Aorta (tissue), 5 donors: ENCODE measurements around the gene C11orf98. TPM values are rescaled to one million over a fixed set of nuclear protein-coding genes. Genes with fewer than 3 reads are reported as not detected.
"Not testable (repeated sequence)": the region's sequence is repeated elsewhere in the genome, so short reads cannot be mapped to it uniquely, and the experiment has no call there.

Source experiments
- ATAC-seq: fragments of 200-7000 bp; cut with Tn5 transposase; one replicate; pipeline ENCODE4 v1.9.1; 2022; ENCODE audit warnings: moderate library complexity; ENCODE audit not compliant: low FRiP score
- DNase-seq, 2 donors: peaks; one replicate each; pipeline ENCODE4 v3.0.0-alpha.2; 2020
- H3K27ac ChIP-seq, 2 donors: one replicate each; pipeline ENCODE4 v1.5.1; 2013; ENCODE audit warnings: low read length in 2 of 2, mild to moderate bottlenecking in 2 of 2, moderate library complexity in 2 of 2, control low read depth in 1 of 2, inconsistent platforms in 1 of 2, low read depth in 1 of 2
- H3K27me3 ChIP-seq, 2 donors: one replicate each; pipeline ENCODE4 v1.6.1; 2013; ENCODE audit warnings: control low read depth in 1 of 2, low read length in 1 of 2, mild to moderate bottlenecking in 1 of 2, moderate library complexity in 1 of 2; ENCODE audit not compliant: insufficient read depth in 2 of 2, control insufficient read depth in 1 of 2
- H3K36me3 ChIP-seq, 2 donors: one replicate each; pipeline ENCODE4 v1.6.1; 2013; ENCODE audit warnings: control low read depth in 1 of 2, low read length in 1 of 2, mild to moderate bottlenecking in 1 of 2; ENCODE audit not compliant: insufficient read depth in 2 of 2, control insufficient read depth in 1 of 2
- H3K4me1 ChIP-seq, 2 donors: one replicate each; pipeline ENCODE4 v1.6.1; 2013; ENCODE audit warnings: low read length in 2 of 2, control low read depth in 1 of 2, mild to moderate bottlenecking in 1 of 2, moderate library complexity in 1 of 2; ENCODE audit not compliant: insufficient read depth in 2 of 2, control insufficient read depth in 1 of 2
- H3K4me3 ChIP-seq, 2 donors: one replicate each; pipeline ENCODE4 v1.5.1; 2013; ENCODE audit warnings: low read length in 2 of 2, control low read depth in 1 of 2, mild to moderate bottlenecking in 1 of 2
- H3K9me3 ChIP-seq: one replicate; pipeline ENCODE4 v1.6.1; 2013; ENCODE audit warnings: mild to moderate bottlenecking, low read length; ENCODE audit not compliant: control insufficient read depth
- WGBS, 2 donors: extraction: QIAGEN DNeasy Blood & Tissue Kit; methylation state at CpG; one replicate each; pipeline ENCODE4 v1.1.7; 2013; 5-methylcytosine and 5-hydroxymethylcytosine counted together
- intact Hi-C, 2 donors: fragments of 100-400 bp; cut with DNase I; formaldehyde crosslinking; loops; one replicate each; pipeline versions ENCODE4 v1.14.2 to v1.15.0; 2022
- polyA plus RNA-seq, 2 donors: library from polyadenylated mRNA; stranded (reverse); fragments of 200-250 nt; gene quantifications; one replicate each; pipeline ENCODE4 v1.2.3, GENCODE V29; 2013
- total RNA-seq, 2 donors: library from RNA; stranded (reverse); fragmentation: NEBNext Ultra II Directional; extraction: Animal tissue kit (Norgen Biotek cat#: 25700); gene quantifications; one replicate each; pipeline ENCODE4 v1.2.1, GENCODE V29; 2021
- donor health status: healthy with polysubstance abuse.
- donor health status: Bipolar disorder and iron deficiency.
- donor health status: DM: no; HTN: no; CAD: no.
- donor health status: DM: no; HTN: no; CAD: no.
- donor health status: DM: yes; HTN: yes; CAD: no.

Gene C11orf98
- total and polyA plus RNA-seq, 4 donors = 23.1 to 121 (median 53.5) TPM

GRCh38 chr11:62644220-62644619 is 20.8 kb downstream of the C11orf98 start:
- no peak for DNase-seq
- H3K4me1 ChIP-seq = no peaks in the 10 kb centered on the region
- intact Hi-C loops = no loop called here
- H3K36me3 ChIP-seq = peaks cover 2 to 3% of the 10 kb centered on the region in 2 donors
- no peak overlapping the region for H3K4me3 ChIP-seq
- no peaks in the 10 kb centered on the region for H3K9me3 ChIP-seq
- WGBS, 2 donors = 80 to 84% methylated on average over 8 of the region's 8 CpGs
- ATAC-seq = no peak
- H3K27ac ChIP-seq = no peak overlapping the region
- H3K27me3 ChIP-seq = no peaks in the 10 kb centered on the region

DNA sequence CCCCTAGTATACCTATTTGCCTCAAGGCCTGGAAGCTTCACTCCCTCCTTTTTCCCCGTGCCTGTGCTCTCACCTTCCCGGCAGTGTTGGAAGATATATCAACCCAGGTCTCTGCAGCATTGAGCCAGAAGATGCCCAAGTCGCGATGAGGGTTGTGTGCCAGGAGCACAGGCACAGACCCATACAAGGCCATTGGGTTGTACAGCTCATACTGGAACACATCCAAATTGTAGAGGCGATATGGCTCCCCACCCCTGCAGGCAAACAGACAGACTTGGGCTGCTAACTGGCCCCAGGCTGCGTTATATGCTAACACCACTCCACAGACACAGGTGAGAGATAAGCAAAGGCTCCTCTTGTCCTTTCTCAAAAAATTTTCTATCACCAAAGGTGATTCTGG is 32.5 kb downstream of the C11orf98 start:
- Histone ChIP-seq H3K36me3 (peaks cover 3 to 23% of the 10 kb centered on the region in 2 donors), H3K27ac (no peak overlapping the region), H3K4me1 (no peaks in the 10 kb centered on the region), H3K4me3 (no peak overlapping the region), H3K9me3 (no peaks in the 10 kb centered on the region), H3K27me3 (no peaks in the 10 kb centered on the region)
- ATAC-seq = no peak
- DNase-seq = no peak
- 80 to 85% methylated on average over 6 of the region's 6 CpGs for WGBS, 2 donors
- intact Hi-C loops = no loop called here

GRCh38 chr11:62627713-62628112 is 37.3 kb downstream of the C11orf98 start:
- 76 to 81% methylated on average over 3 of the region's 3 CpGs for WGBS, 2 donors
- DNase-seq = no peak
- no peak for ATAC-seq
- Histone ChIP-seq H3K27ac (no peak overlapping the region), H3K36me3 (peaks cover 3 to 30% of the 10 kb centered on the region in 2 donors), H3K27me3 (no peaks in the 10 kb centered on the region), H3K9me3 (no peaks in the 10 kb centered on the region), H3K4me1 (no peaks in the 10 kb centered on the region), H3K4me3 (no peak overlapping the region)
- intact Hi-C loops = no loop called here

DNA sequence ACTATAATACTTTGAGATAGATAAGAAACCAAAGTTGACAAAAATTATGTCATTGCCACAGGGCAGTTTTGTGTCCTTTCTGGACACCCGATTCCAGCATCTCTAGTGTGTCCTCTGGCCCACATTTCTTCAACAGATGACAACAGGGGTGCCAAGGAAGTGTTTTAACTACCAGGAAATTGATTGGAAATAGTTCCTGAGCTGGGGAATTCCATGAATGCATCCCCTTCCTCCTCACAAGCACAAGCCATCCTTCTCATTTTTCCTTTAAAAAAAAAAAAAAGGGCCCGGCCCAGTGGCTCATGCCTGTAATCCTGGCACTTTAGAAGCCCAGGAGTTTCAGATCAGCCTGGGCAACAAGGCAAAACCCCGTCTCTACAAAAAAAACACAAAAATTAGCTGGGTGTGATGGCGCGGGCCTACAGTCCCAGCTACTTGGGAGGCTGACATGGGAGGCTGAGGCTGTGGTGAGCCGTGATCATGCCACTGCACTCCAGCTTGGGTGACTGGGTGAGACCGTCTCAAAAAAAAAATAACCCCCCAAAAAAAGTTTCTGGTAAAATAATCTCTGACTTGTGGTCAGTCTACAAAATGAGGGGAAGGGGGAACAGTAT is 42.4 kb downstream of the C11orf98 start:
- Histone ChIP-seq H3K9me3 (no peaks in the 10 kb centered on the region), H3K27ac (peak overlapping the region in 1 of 2 donors; percentile 81), H3K4me3 (no peak overlapping the region), H3K27me3 (no peaks in the 10 kb centered on the region), H3K36me3 (peaks cover 0 to 11% of the 10 kb centered on the region in 2 donors), H3K4me1 (no peaks in the 10 kb centered on the region)
- WGBS, 2 donors = 78 to 83% methylated on average over 7 of the region's 7 CpGs
- DNase-seq (no peak), ATAC-seq (no peak)
- intact Hi-C loops = no loop called here

DNA sequence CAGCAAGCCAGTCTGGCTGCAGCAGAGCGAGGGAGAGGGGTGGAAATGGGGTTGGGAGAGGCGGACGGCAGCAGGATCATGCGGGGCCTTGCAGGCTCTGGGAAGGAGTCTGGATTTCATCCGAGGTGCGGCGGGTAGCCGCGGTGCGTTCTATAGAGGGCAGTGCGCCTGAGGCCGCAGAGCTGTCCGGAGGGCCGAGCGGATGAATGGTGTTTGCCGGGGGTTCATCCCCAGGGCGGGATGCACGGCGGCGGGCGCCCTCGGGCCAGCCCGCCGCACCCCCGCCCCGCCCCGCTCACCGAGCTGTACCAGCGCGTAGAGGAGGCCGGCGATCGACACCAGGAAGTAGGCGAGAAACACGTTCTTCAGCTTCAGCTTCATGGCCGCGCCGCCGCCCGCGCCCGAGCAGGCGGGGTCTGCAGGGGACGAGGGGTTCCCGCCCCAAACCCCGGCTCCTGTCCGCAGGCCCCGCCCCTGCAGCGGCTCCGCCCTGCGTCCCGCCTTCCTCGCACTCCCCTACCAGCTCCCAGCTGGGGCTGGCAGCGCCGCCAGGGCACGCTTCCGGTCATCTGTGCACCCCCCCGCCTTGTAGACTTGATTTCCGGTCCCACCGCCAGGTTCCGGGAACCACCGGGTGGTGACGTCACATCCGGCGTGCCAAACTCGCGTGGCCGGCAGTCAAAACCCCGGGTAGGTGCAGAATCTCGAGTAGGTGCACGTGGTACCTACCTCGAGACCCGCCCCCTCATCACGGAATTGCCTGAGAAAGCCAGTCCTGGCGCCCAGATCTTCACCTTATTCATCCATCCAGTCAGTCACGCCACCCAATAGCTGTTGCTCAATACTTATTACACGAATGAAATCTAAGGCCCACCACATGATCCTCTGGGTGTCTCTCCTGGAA is 43.2 kb downstream of the C11orf98 start, which contains the start of gene B3GAT3:
Gene B3GAT3 (minus strand): TSS at position 420 of the 904 bp plus-strand sequence. CDS start 39 bp downstream, at position 381.
- no peaks in the 10 kb centered on the region for H3K27me3 ChIP-seq
- no peaks in the 10 kb centered on the region for H3K4me1 ChIP-seq
- peak within 1 kb of the TSS; percentile 6 to 81 for H3K27ac ChIP-seq
- peak within 1 kb of the TSS; percentile 56 to 66 for H3K4me3 ChIP-seq
- intact Hi-C loops = no loop called here
- DNase-seq (peak; percentile 99 to 100), ATAC-seq (peak; percentile 98)
- peaks cover 0 to 8% of the 10 kb centered on the region in 2 donors for H3K36me3 ChIP-seq
- no peaks in the 10 kb centered on the region for H3K9me3 ChIP-seq
- WGBS, 2 donors = 1% methylated on average over 53 to 77 of the region's 77 CpGs

DNA sequence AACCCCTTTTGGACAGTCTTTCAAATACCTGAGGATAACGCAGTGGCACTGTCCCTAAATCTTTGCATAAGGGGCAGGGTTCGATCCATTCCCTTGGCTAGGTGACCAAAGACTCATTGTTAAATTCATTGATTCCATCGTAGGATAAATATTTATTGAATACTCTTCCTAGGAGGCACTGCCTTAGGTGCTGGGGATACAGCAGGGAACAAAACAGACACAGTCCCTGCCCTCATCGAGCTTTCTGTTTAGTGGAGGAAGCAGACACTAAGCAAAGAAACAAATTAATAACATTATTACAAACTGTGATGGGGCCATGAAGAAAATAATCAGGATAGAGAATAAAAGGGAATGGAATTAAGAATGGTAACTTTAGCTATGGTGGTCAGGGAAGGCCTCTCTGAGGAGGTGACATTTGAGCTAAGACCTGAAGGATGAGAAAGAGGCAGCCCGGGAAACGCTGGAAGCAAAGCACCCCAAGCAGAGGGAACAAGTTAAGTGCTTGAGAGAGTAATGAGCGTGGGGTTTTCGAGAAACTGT is 43.9 kb downstream of the C11orf98 start:
- 25 to 33% methylated on average over 8 of the region's 8 CpGs for WGBS, 2 donors
- peaks cover 0 to 3% of the 10 kb centered on the region in 2 donors for H3K36me3 ChIP-seq
- no peaks in the 10 kb centered on the region for H3K9me3 ChIP-seq
- no peaks in the 10 kb centered on the region for H3K27me3 ChIP-seq
- intact Hi-C loops = no loop called here
- peak overlapping the region; percentile 6 to 76 for H3K27ac ChIP-seq
- ATAC-seq (no peak), DNase-seq (no peak)
- no peaks in the 10 kb centered on the region for H3K4me1 ChIP-seq
- peak overlapping the region; percentile 56 to 66 for H3K4me3 ChIP-seq

DNA sequence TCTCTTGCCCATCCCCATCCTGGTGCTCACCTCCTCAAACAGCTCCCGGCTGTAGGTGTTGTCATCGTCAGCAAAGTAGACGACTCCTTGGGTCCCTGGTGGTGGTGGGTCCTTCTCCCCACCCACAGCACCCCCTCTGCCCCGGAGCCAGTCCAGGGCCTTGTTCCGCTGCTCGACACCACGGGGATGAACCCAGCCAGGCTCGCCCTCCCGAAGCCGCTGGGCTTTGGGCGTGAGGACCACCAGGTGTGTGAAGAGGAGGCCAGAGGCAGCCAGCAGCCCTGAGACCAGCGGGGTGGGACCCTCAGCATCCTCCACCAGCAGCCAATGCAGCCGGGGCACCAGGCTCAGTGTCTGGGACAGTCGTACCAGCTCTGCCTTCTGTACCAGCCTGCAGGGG is 48.1 kb downstream of the C11orf98 start:
- intact Hi-C loops, ATAC-seq, H3K4me1 ChIP-seq, H3K27me3 ChIP-seq, H3K9me3 ChIP-seq, H3K4me3 ChIP-seq, H3K27ac ChIP-seq, DNase-seq, H3K36me3 ChIP-seq: not testable (repeated sequence)
- WGBS, 2 donors = 90 to 94% methylated on average over 9 to 14 of the region's 14 CpGs

GRCh38 chr11:62615521-62615920 is 49.5 kb downstream of the C11orf98 start:
- H3K4me3 ChIP-seq = no peak overlapping the region
- DNase-seq (no peak), ATAC-seq (no peak)
- no peaks in the 10 kb centered on the region for H3K36me3 ChIP-seq
- H3K9me3 ChIP-seq = no peaks in the 10 kb centered on the region
- no peaks in the 10 kb centered on the region for H3K4me1 ChIP-seq
- H3K27me3 ChIP-seq = no peaks in the 10 kb centered on the region
- intact Hi-C loops = no loop called here
- 86 to 88% methylated on average over 7 of the region's 7 CpGs for WGBS, 2 donors
- H3K27ac ChIP-seq = no peak overlapping the region
